Lower lobe of right lung (tissue), 2 donors: ENCODE measurements around the gene KCNJ1. TPM values are rescaled to one million over a fixed set of nuclear protein-coding genes. Genes with fewer than 3 reads are reported as not detected.
A peak's percentile ranks its signal among the peaks of the same experiment; 100 is the strongest.

Experiments used
- ATAC-seq, 2 donors: fragments of 200-7000 bp; cut with Tn5 transposase; one replicate each; pipeline ENCODE4 v1.9.1; 2020 to 2022; ENCODE audit warnings: mild to moderate bottlenecking in 2 of 2, moderate library complexity in 2 of 2
- DNase-seq: peaks from one replicate; pipeline ENCODE4 v3.0.0-alpha.2; 2020
- H3K27ac ChIP-seq: fragments of 200-600 bp; one replicate; pipeline ENCODE4 v1.8.0; 2022
- H3K27me3 ChIP-seq: fragments of 200-600 bp; one replicate; pipeline ENCODE4 v1.8.0; 2022; ENCODE audit warnings: low read depth
- H3K36me3 ChIP-seq: fragments of 200-600 bp; one replicate; pipeline ENCODE4 v1.8.0; 2022; ENCODE audit warnings: mild to moderate bottlenecking
- H3K4me1 ChIP-seq: fragments of 200-600 bp; one replicate; pipeline ENCODE4 v1.8.0; 2022
- H3K4me3 ChIP-seq: fragments of 200-600 bp; one replicate; pipeline ENCODE4 v1.8.0; 2022; ENCODE audit warnings: mild to moderate bottlenecking
- H3K9me3 ChIP-seq: fragments of 200-600 bp; one replicate; pipeline ENCODE4 v1.8.0; 2022
- intact Hi-C: fragments of 100-400 bp; cut with DNase I; formaldehyde crosslinking; loops from one replicate; pipeline ENCODE4 v1.11.0; 2022
- total RNA-seq: library from RNA; stranded (reverse); fragmentation: NEBNext Ultra II Directional; extraction: Animal tissue kit (Norgen Biotek cat#: 25700); gene quantifications from one replicate; pipeline ENCODE4 v1.2.1, GENCODE V29; 2021
- TF ChIP-seq, protein P1 (sequence below): fragments of 200-600 bp; IDR thresholded peaks from one replicate; pipeline ENCODE4 v1.8.0; 2022; ENCODE audit warnings: antibody characterized with exemption, mild to moderate bottlenecking
- donor health status: DM: no; HTN: yes; CAD: no; lungs with severe emphysema.

KCNJ1 gene
- total RNA-seq, 1 donor from 2014 or later: 0.18 TPM

DNA sequence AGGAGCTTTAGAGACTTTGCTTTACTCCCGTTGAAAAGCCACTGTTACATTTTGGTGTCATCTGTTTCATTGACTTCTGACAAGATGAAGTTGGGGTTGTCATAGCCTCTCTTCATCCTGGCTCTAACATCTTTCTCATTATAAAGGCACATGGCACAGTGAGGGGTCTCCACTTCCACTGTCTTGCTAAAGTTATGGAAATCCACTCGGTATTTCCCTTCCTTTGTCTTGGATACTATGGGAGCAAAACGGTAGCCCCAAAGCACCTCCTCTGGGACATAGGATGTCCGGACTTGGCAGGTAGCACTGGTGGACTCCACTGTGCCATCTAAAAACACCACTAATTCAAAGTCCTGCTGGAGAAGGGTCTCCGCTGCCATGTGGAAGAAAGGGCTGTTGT is 28.0 kb downstream of the KCNJ1 start:
- intact Hi-C loops: loop anchor here (10.0 kb wide), 1 partner anchor 684 kb away; no protein-coding TSS in a partner anchor
- Histone ChIP-seq H3K9me3 (no peaks in the 10 kb centered on the region), H3K36me3 (no peaks in the 10 kb centered on the region), H3K27me3 (no peaks in the 10 kb centered on the region), H3K27ac (no peak overlapping the region), H3K4me3 (no peak overlapping the region), H3K4me1 (peaks cover 43% of the 10 kb centered on the region)
- TF ChIP-seq, protein P1, sequence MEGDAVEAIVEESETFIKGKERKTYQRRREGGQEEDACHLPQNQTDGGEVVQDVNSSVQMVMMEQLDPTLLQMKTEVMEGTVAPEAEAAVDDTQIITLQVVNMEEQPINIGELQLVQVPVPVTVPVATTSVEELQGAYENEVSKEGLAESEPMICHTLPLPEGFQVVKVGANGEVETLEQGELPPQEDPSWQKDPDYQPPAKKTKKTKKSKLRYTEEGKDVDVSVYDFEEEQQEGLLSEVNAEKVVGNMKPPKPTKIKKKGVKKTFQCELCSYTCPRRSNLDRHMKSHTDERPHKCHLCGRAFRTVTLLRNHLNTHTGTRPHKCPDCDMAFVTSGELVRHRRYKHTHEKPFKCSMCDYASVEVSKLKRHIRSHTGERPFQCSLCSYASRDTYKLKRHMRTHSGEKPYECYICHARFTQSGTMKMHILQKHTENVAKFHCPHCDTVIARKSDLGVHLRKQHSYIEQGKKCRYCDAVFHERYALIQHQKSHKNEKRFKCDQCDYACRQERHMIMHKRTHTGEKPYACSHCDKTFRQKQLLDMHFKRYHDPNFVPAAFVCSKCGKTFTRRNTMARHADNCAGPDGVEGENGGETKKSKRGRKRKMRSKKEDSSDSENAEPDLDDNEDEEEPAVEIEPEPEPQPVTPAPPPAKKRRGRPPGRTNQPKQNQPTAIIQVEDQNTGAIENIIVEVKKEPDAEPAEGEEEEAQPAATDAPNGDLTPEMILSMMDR: no peak
- DNase-seq: no peak
- no peak for ATAC-seq

DNA sequence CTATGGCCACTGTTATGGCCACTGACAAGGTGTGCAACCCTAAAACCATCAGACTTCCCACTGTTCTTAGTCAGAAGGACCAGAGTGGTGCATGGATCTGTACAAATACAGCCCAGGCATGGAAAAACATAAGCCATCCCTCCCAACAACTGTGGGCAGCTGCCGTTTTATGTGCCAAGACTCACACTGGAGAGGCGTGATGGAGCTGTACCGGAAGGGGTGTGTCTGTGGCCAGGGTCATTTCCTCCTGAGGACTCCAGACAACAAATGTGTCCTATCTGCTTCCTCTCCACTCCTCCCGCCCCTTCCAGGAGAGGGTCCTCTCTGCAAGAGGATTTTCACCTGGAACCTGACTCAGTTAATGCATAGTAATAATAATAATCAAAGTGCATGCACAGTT is 29.5 kb downstream of the KCNJ1 start:
- H3K36me3 ChIP-seq: no peaks in the 10 kb centered on the region
- TF ChIP-seq, protein P1: no peak
- H3K27me3 ChIP-seq: no peaks in the 10 kb centered on the region
- H3K4me3 ChIP-seq: no peak overlapping the region
- ATAC-seq: peak; percentile 31 to 45
- peaks cover 32% of the 10 kb centered on the region for H3K4me1 ChIP-seq
- no peak for DNase-seq
- no peak overlapping the region for H3K27ac ChIP-seq
- no peaks in the 10 kb centered on the region for H3K9me3 ChIP-seq
- intact Hi-C loops: loop anchor here (10.0 kb wide), 1 partner anchor 683 kb away; no protein-coding TSS in a partner anchor

DNA sequence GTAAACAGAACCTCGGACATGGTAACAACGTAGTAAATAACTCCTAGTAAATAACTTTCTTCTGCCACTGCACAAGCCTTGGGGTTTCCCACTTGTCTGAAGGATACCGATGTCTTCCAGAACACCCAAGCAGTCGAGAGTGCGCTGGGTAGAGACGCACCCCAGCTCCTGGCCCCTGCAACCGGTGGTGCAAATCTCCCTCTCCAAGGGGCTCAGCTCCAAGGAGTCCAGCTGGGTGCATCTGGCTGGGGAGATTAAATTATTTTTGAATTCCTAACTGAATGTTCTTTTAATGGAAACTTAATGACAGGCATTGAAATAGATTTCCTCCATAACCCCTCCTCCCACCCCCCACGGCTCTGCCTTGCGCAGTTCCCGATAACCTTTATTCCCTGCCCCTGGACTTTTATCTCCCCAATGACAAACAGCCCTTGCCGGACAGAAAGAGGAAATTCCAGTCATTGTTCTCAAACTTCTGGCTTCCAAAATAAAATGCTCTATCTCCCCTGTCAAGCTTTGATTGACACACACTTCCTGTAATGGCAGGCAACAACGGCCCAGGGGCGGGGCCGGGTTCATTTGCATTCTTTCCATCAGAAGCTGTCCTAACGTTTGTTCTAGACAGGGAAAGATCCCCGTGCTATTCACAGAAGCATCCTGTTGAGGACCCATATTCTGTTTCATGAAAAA is 31.2 kb downstream of the KCNJ1 start:
- DNase-seq (no peak), ATAC-seq (peak; percentile 40 to 42)
- Histone ChIP-seq H3K36me3 (no peaks in the 10 kb centered on the region), H3K4me3 (no peak overlapping the region), H3K27ac (peak overlapping the region; percentile 33), H3K9me3 (no peaks in the 10 kb centered on the region), H3K27me3 (no peaks in the 10 kb centered on the region), H3K4me1 (peaks cover 43% of the 10 kb centered on the region)
- intact Hi-C loops: loop anchor here (10.0 kb wide), 1 partner anchor 681 kb away; no protein-coding TSS in a partner anchor
- TF ChIP-seq, protein P1: no peak

DNA sequence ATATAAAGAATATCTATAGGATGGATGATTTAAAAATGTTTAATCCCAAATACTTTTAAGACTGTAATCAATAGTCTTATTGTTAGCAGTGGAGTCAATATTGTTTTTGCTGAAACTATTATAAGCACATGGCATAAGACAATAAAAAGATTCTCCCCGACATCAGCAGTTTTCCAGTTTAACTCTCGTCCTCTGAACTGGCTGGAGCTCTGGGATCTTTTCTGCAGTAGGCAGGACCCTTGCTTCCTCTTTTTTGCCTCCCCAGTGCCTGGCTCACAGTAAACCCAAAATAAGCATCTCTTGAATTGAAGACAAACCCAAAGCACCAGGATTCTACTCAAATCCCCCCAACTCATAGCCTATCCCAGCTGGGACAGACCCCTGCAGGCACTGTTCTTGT is 32.9 kb downstream of the KCNJ1 start:
- ATAC-seq: no peak
- H3K9me3 ChIP-seq: no peaks in the 10 kb centered on the region
- peaks cover 60% of the 10 kb centered on the region for H3K4me1 ChIP-seq
- intact Hi-C loops: loop anchor here (10.0 kb wide), 1 partner anchor 679 kb away; no protein-coding TSS in a partner anchor
- no peak for DNase-seq
- no peak overlapping the region for H3K27ac ChIP-seq
- TF ChIP-seq, protein P1: no peak
- no peaks in the 10 kb centered on the region for H3K36me3 ChIP-seq
- no peak overlapping the region for H3K4me3 ChIP-seq
- H3K27me3 ChIP-seq: no peaks in the 10 kb centered on the region

DNA sequence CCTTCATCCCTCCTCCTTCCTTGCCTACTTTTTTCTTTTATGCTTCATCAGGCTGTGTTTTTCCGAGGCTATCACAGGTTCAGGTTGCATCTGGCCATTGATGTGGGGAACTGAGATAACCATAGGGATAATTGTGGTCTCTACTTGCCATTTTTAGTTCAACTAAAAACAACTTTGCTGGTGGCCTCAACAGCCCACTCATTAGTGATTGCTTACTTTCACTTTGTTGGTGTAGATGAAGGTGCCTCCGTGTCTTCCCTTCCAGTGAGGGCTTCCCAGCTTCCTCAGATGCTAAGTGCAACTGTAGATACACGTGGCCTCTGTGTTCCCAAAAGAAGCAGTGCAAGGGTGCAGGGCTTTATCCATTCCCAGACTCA is 35.0 kb downstream of the KCNJ1 start:
- Histone ChIP-seq H3K9me3 (no peaks in the 10 kb centered on the region), H3K27me3 (no peaks in the 10 kb centered on the region), H3K4me3 (no peak overlapping the region), H3K27ac (no peak overlapping the region), H3K4me1 (peaks cover 48% of the 10 kb centered on the region), H3K36me3 (no peaks in the 10 kb centered on the region)
- DNase-seq (no peak), ATAC-seq (no peak)
- intact Hi-C loops: loop anchor here (10.0 kb wide), 1 partner anchor 677 kb away; no protein-coding TSS in a partner anchor
- TF ChIP-seq, protein P1: no peak
